HG03342 (cell line): ENCODE results near the gene LEKR1.

Experiments
- ATAC-seq: cut with Tn5 transposase; IDR thresholded peaks from one replicate; pipeline ENCODE4 v1.9.1; 2021; ENCODE audit warnings: mild to moderate bottlenecking, moderate library complexity; ENCODE audit not compliant: unreplicated experiment

The LEKR1 gene

GRCh38 chr3:157045238-157045850, 219.2 kb downstream of the LEKR1 start:
- no peak for ATAC-seq

GRCh38 chr3:157046520-157046919, 220.4 kb downstream of the LEKR1 start:
- no peak for ATAC-seq

DNA sequence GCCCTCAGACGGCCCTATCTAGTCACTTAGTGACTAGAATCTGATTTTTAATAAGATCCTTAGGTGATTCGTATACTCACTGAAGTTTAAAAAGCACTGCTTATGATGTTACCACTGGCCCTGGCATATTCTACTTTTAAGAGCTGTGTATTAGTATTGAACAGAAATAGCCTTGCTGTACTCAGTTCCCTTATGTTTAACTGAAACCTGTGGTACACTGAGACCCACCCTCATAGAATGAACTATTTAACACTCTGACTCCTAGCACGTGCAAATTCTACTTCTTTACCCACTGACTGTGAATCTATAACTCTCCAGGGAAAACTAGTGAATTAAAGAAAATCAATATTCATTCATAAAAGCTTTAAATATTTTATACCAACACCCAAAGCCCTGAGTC, 224.9 kb downstream of the LEKR1 start:
- ATAC-seq, result no peak

- no peak for ATAC-seq
These were observed 225.4 kb downstream of the LEKR1 start for GRCh38 chr3:157051591-157051990.

- no peak for ATAC-seq
These were observed 229.9 kb downstream of the LEKR1 start for GRCh38 chr3:157056035-157056434.

- no peak for ATAC-seq
These were observed 232.4 kb downstream of the LEKR1 start for GRCh38 chr3:157058392-157059071.

DNA sequence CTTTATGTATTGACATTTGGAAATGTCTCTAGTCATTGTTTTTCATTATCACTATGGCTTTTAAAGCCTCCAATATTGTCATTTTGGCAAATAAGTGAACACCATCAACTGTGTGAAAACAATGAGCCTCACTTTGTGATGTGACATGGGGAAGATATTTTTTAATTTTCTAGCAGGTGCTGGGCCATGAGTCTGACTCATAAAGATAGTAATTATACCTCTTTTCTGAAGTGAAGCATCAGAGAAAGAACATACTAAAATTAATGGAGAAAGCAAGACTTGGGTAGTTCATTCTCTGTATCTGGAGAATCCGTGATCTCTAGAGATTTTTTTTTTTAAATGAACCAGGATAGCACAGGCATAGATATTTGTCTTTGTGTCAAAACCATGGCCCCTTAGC, 233.0 kb downstream of the LEKR1 start:
- no peak for ATAC-seq

- peak; percentile 62 for ATAC-seq
These were observed 233.5 kb downstream of the LEKR1 start for GRCh38 chr3:157059661-157060060.

- no peak for ATAC-seq
These were observed 235.1 kb downstream of the LEKR1 start for GRCh38 chr3:157061265-157061664.

- ATAC-seq, result no peak
These were observed 237.3 kb downstream of the LEKR1 start for GRCh38 chr3:157063469-157063868.

- ATAC-seq, result peak; percentile 15
These were observed 237.8 kb downstream of the LEKR1 start for GRCh38 chr3:157063926-157064325.

GRCh38 chr3:157064402-157064801, 238.2 kb downstream of the LEKR1 start:
- ATAC-seq, result peak; percentile 88

GRCh38 chr3:157065201-157065600, 239.0 kb downstream of the LEKR1 start:
- no peak for ATAC-seq

GRCh38 chr3:157066335-157067098, 240.4 kb downstream of the LEKR1 start:
- no peak for ATAC-seq

- no peak for ATAC-seq
These were observed 241.0 kb downstream of the LEKR1 start for GRCh38 chr3:157067114-157067513.

DNA sequence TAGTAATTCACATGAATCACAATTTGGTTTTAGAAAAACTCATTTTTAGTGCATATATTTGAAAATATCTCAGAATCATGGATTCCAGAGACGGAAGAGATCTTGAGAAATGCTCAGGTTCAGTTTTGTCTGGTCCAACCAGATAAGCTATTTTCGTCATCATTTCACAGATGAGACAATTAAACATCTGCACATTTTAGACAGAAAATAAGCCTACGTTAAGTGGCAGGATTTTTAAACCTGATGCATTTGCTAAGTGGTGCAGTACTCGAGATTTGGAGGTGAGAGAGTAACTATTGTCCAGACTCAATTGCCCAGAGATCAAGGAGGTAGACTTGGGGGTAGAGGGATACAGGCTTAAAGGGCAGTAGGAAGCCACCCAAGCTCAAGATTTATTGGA, 243.3 kb downstream of the LEKR1 start:
- ATAC-seq, result no peak

- ATAC-seq, result no peak
These were observed 243.9 kb downstream of the LEKR1 start for GRCh38 chr3:157069846-157070677.

- no peak for ATAC-seq
These were observed 244.5 kb downstream of the LEKR1 start for GRCh38 chr3:157070678-157070999.

- ATAC-seq, result no peak
These were observed 245.8 kb downstream of the LEKR1 start for GRCh38 chr3:157071744-157072525.

GRCh38 chr3:157073810-157074209, 247.7 kb downstream of the LEKR1 start:
- no peak for ATAC-seq

DNA sequence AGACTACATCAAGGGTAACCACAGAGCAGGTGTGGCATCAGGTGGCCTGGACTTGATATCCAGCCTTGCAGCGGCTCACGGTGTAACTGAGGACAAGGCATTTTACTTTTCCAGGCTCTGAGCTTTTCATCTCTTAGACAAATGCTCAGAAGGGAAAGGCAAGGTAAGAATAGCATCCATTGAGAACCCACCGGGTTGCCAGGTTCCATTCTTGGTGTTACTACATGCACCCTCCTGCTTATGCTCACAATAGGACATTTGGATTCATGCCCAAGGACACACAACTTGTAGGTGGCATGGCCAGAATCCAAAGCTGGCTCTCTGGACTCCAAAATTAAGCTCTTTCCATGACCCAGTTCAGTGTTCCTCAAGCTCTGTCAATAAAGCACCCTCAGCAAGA, 248.3 kb downstream of the LEKR1 start:
- ATAC-seq, result no peak
